Neuronal stem cell (in vitro differentiated cells): ENCODE data around the gene LEPROT.
"Not testable (repeated sequence)": the region's sequence is repeated elsewhere in the genome, so short reads cannot be mapped to it uniquely, and the experiment has no call there.

Experiments
- DNase-seq: peaks from one replicate; pipeline ENCODE4 v3.0.0-alpha.2; 2013; ENCODE audit warnings: low spot score
- H2AFZ ChIP-seq: one replicate; pipeline ENCODE4 v1.6.1; 2013; ENCODE audit warnings: mild to moderate bottlenecking, low read length, inconsistent platforms
- H2AK5ac ChIP-seq: 2 replicates; pipeline ENCODE4 v1.6.1; 2013; ENCODE audit warnings: low read depth, mild to moderate bottlenecking, inconsistent platforms, low read length, moderate library complexity, mixed read lengths
- H2BK120ac ChIP-seq: 2 replicates; pipeline ENCODE4 v1.6.1; 2013; ENCODE audit warnings: low read depth, mild to moderate bottlenecking, inconsistent platforms, low read length, moderate library complexity, mixed read lengths
- H2BK12ac ChIP-seq: one replicate; pipeline ENCODE4 v1.6.1; 2013; ENCODE audit warnings: low read length, inconsistent platforms
- H2BK15ac ChIP-seq: 2 replicates; pipeline ENCODE4 v1.6.1; 2013; ENCODE audit warnings: mild to moderate bottlenecking, low read length, inconsistent platforms, mixed read lengths
- H2BK5ac ChIP-seq: one replicate; pipeline ENCODE4 v1.6.1; 2013; ENCODE audit warnings: inconsistent platforms, mild to moderate bottlenecking, low read length, moderate library complexity
- H3K14ac ChIP-seq: one replicate; pipeline ENCODE4 v1.6.1; 2013; ENCODE audit warnings: low read length, inconsistent platforms
- H3K18ac ChIP-seq: 2 replicates; pipeline ENCODE4 v1.6.1; 2013; ENCODE audit warnings: low read length, inconsistent platforms
- H3K23ac ChIP-seq: 2 replicates; pipeline ENCODE4 v1.6.1; 2013; ENCODE audit warnings: low read depth, mild to moderate bottlenecking, mixed read lengths, low read length, inconsistent platforms; ENCODE audit not compliant: poor library complexity
- H3K27ac ChIP-seq: replicated peaks from 3 replicates; pipeline ENCODE4 v1.5.1; 2013; ENCODE audit warnings: low read length, inconsistent platforms
- H3K27me3 ChIP-seq, 3 experiments: 2 replicates each; pipeline ENCODE4 v1.6.1; 2013; ENCODE audit warnings: low read length in 3 of 3, mild to moderate bottlenecking in 2 of 3, inconsistent platforms in 1 of 3, low read depth in 1 of 3, mixed read lengths in 1 of 3, moderate library complexity in 1 of 3; ENCODE audit not compliant: control insufficient read depth in 3 of 3, insufficient read depth in 3 of 3
- H3K36me3 ChIP-seq, 2 donors: replicated peaks in 1 of 2; 2 replicates each; pipeline ENCODE4 v1.6.1; 2013; ENCODE audit warnings: low read length in 2 of 2; ENCODE audit not compliant: control insufficient read depth in 2 of 2, insufficient read depth in 2 of 2
- H3K4ac ChIP-seq: 2 replicates; pipeline ENCODE4 v1.6.1; 2013; ENCODE audit warnings: inconsistent platforms, mild to moderate bottlenecking, low read length, moderate library complexity
- H3K4me1 ChIP-seq, 2 donors: 1 replicate in 1 of 2; 2 replicates in 1 of 2; pipeline ENCODE4 v1.6.1; 2013; ENCODE audit warnings: low read length in 2 of 2, low read depth in 1 of 2; ENCODE audit not compliant: control insufficient read depth in 2 of 2, insufficient read depth in 1 of 2
- H3K4me2 ChIP-seq: one replicate; pipeline ENCODE4 v1.6.1; 2013; ENCODE audit warnings: mild to moderate bottlenecking, low read length, inconsistent platforms; ENCODE audit not compliant: insufficient read depth, poor library complexity, severe bottlenecking
- H3K4me3 ChIP-seq, 2 donors: 2 replicates each; pipeline ENCODE4 v1.5.1; 2013; ENCODE audit warnings: low read length in 2 of 2, mild to moderate bottlenecking in 2 of 2, inconsistent platforms in 1 of 2, moderate library complexity in 1 of 2
- H3K79me1 ChIP-seq: one replicate; pipeline ENCODE4 v1.6.1; 2013; ENCODE audit warnings: low read depth, mild to moderate bottlenecking, inconsistent platforms, low read length, moderate library complexity
- H3K9ac ChIP-seq: one replicate; pipeline ENCODE4 v1.6.1; 2013; ENCODE audit warnings: mild to moderate bottlenecking, low read depth, low read length, inconsistent platforms; ENCODE audit not compliant: poor library complexity
- H3K9me3 ChIP-seq, 2 donors: replicated peaks in 1 of 2; 2 replicates each; pipeline versions ENCODE3 to v1.6.1; 2013; ENCODE audit warnings: low read length in 2 of 2, mild to moderate bottlenecking in 2 of 2, inconsistent platforms in 1 of 2, low read depth in 1 of 2, mixed read lengths in 1 of 2, moderate library complexity in 1 of 2; ENCODE audit not compliant: control insufficient read depth in 2 of 2, insufficient read depth in 1 of 2
- H4K8ac ChIP-seq: one replicate; pipeline ENCODE4 v1.6.1; 2013; ENCODE audit warnings: low read depth, mild to moderate bottlenecking, inconsistent platforms, low read length, moderate library complexity
- H4K91ac ChIP-seq: one replicate; pipeline ENCODE4 v1.6.1; 2013; ENCODE audit warnings: low read length, low read depth, mild to moderate bottlenecking, inconsistent platforms; ENCODE audit not compliant: poor library complexity
- WGBS, 2 donors: extraction: QIAGEN DNeasy Blood & Tissue Kit; methylation state at CpG; one replicate each; pipeline ENCODE4 v1.1.7; 2013; ENCODE audit warnings: missing lambda C conversion rate in 2 of 2, mixed read lengths in 1 of 2; ENCODE audit not compliant: insufficient read length in 2 of 2, insufficient replicate concordance in 1 of 2; ENCODE audit errors: extremely low coverage in 2 of 2; 5-methylcytosine and 5-hydroxymethylcytosine counted together

LEPROT gene

DNA sequence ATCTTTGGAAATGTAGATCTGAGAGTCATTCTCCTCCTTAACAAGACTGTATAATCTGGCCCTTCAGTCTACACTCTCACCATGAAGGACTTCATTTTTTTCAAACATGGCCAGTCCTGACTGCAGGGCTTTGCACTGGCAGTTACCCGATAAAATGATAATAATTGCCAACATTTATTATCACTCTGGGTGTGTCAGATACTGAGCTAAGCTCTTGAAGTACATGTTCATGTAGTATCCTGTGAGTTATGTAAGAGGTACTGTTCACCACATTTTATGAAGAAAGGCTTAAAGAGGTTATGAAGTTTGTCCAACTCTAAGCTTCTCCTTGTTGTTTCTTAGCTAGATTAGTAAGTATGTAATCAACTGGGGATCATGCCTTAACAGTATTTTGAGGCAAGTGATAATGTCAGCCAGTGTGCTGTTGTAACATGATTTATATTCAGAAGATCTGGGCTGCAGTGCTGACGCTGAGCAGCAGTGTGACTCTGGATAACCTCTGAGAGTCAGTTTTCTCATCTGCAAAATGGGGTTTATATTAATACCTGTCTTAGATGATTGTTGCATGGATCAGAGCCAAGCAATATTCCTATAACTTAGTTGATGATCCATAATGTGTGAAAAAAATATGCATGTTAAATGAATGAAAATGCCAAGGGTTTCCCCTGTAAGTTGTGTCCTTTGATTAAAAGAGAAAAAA lies 42.1 kb upstream of the LEPROT start:
- Histone ChIP-seq H3K79me1 (no peaks in the 10 kb centered on the region), H4K91ac (no peak overlapping the region), H3K36me3 (no peaks in the 10 kb centered on the region), H4K8ac (no peak overlapping the region), H3K4me3 (no peak overlapping the region), H2BK120ac (no peak overlapping the region), H3K9ac (no peak overlapping the region), H2AK5ac (no peak overlapping the region), H3K18ac (no peak overlapping the region), H3K14ac (no peak overlapping the region), H2BK15ac (no peak overlapping the region), H3K27me3 (no peaks in the 10 kb centered on the region), H2AFZ (no peak overlapping the region), H3K23ac (no peak overlapping the region), H3K4me1 (no peaks in the 10 kb centered on the region), H3K9me3 (no peaks in the 10 kb centered on the region), H3K27ac (no peak overlapping the region), H3K4me2 (no peak overlapping the region), H3K4ac (no peak overlapping the region), H2BK5ac (no peak overlapping the region), H2BK12ac (no peak overlapping the region)
- WGBS, 2 donors, result no CpG with 5 or more reads among the region's 2 CpGs
- DNase-seq, result no peak

DNA sequence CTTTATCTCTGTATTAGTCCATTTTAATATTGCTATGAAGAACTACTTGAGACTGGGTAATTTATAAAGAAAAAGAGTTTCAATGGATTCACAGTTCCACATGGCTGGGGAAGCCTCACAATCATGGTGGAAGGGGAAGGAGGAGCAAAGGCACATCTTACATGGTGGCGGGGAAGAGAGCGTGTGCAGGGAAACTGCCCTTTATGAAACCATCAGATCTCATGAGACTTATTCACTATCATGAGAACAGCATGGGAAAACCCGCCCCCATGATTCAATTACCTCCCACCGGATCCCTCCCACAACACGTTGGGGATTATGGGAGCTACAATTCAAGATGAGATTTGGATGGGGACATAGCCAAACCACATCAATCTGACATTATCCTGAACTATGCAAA lies 36.0 kb upstream of the LEPROT start:
- not testable (repeated sequence) for H3K4me2 ChIP-seq, H3K9me3 ChIP-seq, DNase-seq

DNA sequence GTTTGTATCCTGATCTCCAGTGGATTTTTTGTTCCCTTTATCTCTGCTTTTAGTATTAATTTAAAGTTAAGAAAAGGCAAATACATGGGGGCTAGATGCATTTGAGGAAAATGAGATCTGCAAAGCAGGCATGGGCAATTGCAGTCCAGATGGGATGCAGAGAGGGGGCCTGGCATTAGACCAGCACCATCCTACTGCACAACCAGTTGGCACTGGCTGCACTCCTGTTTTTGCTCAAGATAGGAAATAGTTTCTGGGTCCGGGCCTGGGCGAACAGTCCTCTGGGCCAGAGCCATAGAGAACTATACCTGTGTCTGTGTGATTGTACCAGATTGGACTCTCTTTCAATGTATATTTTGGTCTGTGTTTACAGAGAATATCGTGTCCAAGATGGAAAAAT lies 34.0 kb upstream of the LEPROT start:
- Histone ChIP-seq H3K27me3 (no peaks in the 10 kb centered on the region), H3K9me3 (peaks cover 0 to 2% of the 10 kb centered on the region in 2 donors), H2AFZ (no peak overlapping the region), H3K4me1 (no peaks in the 10 kb centered on the region), H3K14ac (no peak overlapping the region), H3K23ac (no peak overlapping the region), H2BK12ac (no peak overlapping the region), H2AK5ac (no peak overlapping the region), H2BK5ac (no peak overlapping the region), H3K79me1 (no peaks in the 10 kb centered on the region), H3K4ac (no peak overlapping the region), H3K9ac (no peak overlapping the region), H3K18ac (no peak overlapping the region), H3K27ac (no peak overlapping the region), H2BK120ac (no peak overlapping the region), H4K8ac (no peak overlapping the region), H2BK15ac (no peak overlapping the region), H3K4me3 (no peak overlapping the region), H4K91ac (no peak overlapping the region), H3K4me2 (no peak overlapping the region), H3K36me3 (peaks cover 0 to 6% of the 10 kb centered on the region in 2 donors)
- no CpG with 5 or more reads among the region's 3 CpGs for WGBS, 2 donors
- no peak for DNase-seq

More for the DNA sequence above, 36.0 kb upstream of the LEPROT start:
- not testable (repeated sequence) for H4K91ac ChIP-seq, H4K8ac ChIP-seq, H2BK12ac ChIP-seq, H3K27ac ChIP-seq, H3K36me3 ChIP-seq, H3K4me1 ChIP-seq, H3K23ac ChIP-seq, H2BK15ac ChIP-seq, H3K79me1 ChIP-seq, H2AFZ ChIP-seq, H3K4ac ChIP-seq, H3K27me3 ChIP-seq, H2BK5ac ChIP-seq, H2BK120ac ChIP-seq, H3K9ac ChIP-seq, H3K14ac ChIP-seq, H3K18ac ChIP-seq, H2AK5ac ChIP-seq, H3K4me3 ChIP-seq
- WGBS, 2 donors, result no CpG with 5 or more reads among the region's 5 CpGs

DNA sequence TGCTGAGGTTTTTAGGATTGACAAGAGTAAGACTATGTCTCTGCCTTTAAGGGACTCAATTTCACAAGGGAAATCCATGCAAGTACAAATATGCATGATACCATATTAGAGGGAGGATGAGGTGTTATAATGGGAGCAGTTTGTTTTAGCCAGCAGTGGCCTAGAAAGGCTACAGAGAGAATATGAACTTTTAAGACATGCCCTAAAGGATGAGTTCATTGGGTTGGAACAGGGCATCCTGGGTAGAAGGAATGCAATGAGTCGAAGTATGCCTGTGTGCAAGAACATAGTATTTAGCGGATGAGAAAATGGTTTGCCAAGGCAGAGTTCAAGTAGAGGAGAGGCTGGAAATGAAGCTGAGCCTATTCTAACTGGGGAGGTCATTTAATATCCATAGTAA lies 32.6 kb upstream of the LEPROT start:
- WGBS, 2 donors, result no CpG with 5 or more reads among the region's 2 CpGs

More for the DNA sequence above, 32.6 kb upstream of the LEPROT start:
- H3K9me3 ChIP-seq, result peaks cover 0 to 2% of the 10 kb centered on the region in 2 donors
- no peaks in the 10 kb centered on the region for H3K79me1 ChIP-seq
- no peak overlapping the region for H3K9ac ChIP-seq
- H3K4me1 ChIP-seq, result no peaks in the 10 kb centered on the region
- no peak overlapping the region for H3K4me2 ChIP-seq
- no peak overlapping the region for H2AK5ac ChIP-seq
- no peaks in the 10 kb centered on the region for H3K27me3 ChIP-seq
- H2BK12ac ChIP-seq, result no peak overlapping the region
- no peak overlapping the region for H3K18ac ChIP-seq
- H3K36me3 ChIP-seq, result peaks cover 0 to 9% of the 10 kb centered on the region in 2 donors
- no peak overlapping the region for H3K27ac ChIP-seq
- no peak overlapping the region for H2AFZ ChIP-seq
- H3K4ac ChIP-seq, result no peak overlapping the region
- H2BK120ac ChIP-seq, result no peak overlapping the region
- no peak overlapping the region for H2BK5ac ChIP-seq
- H3K14ac ChIP-seq, result no peak overlapping the region
- no peak overlapping the region for H3K4me3 ChIP-seq
- no peak overlapping the region for H4K8ac ChIP-seq
- no peak for DNase-seq
- no peak overlapping the region for H3K23ac ChIP-seq
- H4K91ac ChIP-seq, result no peak overlapping the region
- no peak overlapping the region for H2BK15ac ChIP-seq
